GM12865 (cell line): ENCODE measurements around the gene TUBGCP6.

Source experiments
- DNase-seq: peaks from one replicate; pipeline ENCODE4 v3.0.0; 2010; ENCODE audit warnings: low read depth
- H3K4me3 ChIP-seq: 2 replicates; pipeline ENCODE4 v1.5.1; 2011; ENCODE audit warnings: mild to moderate bottlenecking, low read depth, low read length, control low read depth
- CTCF ChIP-seq: IDR thresholded peaks from 2 replicates; pipeline ENCODE4 v1.5.1; 2011; ENCODE audit warnings: low read length, control low read depth, low read depth, inconsistent platforms; ENCODE audit not compliant: insufficient read depth; ENCODE audit errors: missing control alignments

Gene TUBGCP6

GRCh38 chr22:50258361-50259292, 13.8 kb upstream of the TUBGCP6 start:
- TF ChIP-seq CTCF: no peak
- no peak for DNase-seq

GRCh38 chr22:50257451-50258360, 12.9 kb upstream of the TUBGCP6 start:
- H3K4me3 ChIP-seq: no peak overlapping the region
- DNase-seq: no peak
- no peak for TF ChIP-seq CTCF

More at GRCh38 chr22:50258361-50259292, 13.8 kb upstream of the TUBGCP6 start:
- no peak overlapping the region for H3K4me3 ChIP-seq

- no peak overlapping the region for H3K4me3 ChIP-seq
- DNase-seq: no peak
- no peak for TF ChIP-seq CTCF
Measured at GRCh38 chr22:50257041-50257440, 12.2 kb upstream of the TUBGCP6 start.

GRCh38 chr22:50256258-50256862, 11.5 kb upstream of the TUBGCP6 start:
- TF ChIP-seq CTCF: no peak
- H3K4me3 ChIP-seq: no peak overlapping the region
- no peak for DNase-seq

GRCh38 chr22:50255607-50256006, 10.8 kb upstream of the TUBGCP6 start:
- TF ChIP-seq CTCF: no peak
- no peak for DNase-seq
- H3K4me3 ChIP-seq: no peak overlapping the region

GRCh38 chr22:50255099-50255498, 10.3 kb upstream of the TUBGCP6 start:
- TF ChIP-seq CTCF: no peak
- H3K4me3 ChIP-seq: no peak overlapping the region
- no peak for DNase-seq
